Measurements from ENCODE around the gene SMARCC1.
"Not testable (repeated sequence)": the region's sequence is repeated elsewhere in the genome, so short reads cannot be mapped to it uniquely, and the experiment has no call there.

SMARCC1 gene

GRCh38 chr3:47781685-47782445, at the start of gene SMARCC1:
Gene SMARCC1 (minus strand): TSS chr3:47781893. CDS start chr3:47781797, 96 bp downstream.
- Histone ChIP-seq H3K4me1 (ENCODE audit: insufficient read depth, low read length) (0 out of 2 replicates have a peak, but pooled peaks cover 6% of the 10 kb centered on the region), H3K9me3 (ENCODE audit: control insufficient read depth, insufficient read depth, low read length) (no peaks in the 10 kb centered on the region), H3K36me3 (ENCODE audit: insufficient read depth, low read length) (0 out of 2 replicates have a peak, but pooled peaks cover 3% of the 10 kb centered on the region), H3K9ac (ENCODE audit: low read depth, low read length) (peak within 1 kb of the TSS; percentile 93)

GRCh38 chr3:47829482-47829881, 47.8 kb upstream of the SMARCC1 start:
- not testable (repeated sequence) for H3K9me3 ChIP-seq (ENCODE audit: control insufficient read depth, insufficient read depth, low read length); H3K9ac ChIP-seq (ENCODE audit: low read depth, low read length); H3K4me1 ChIP-seq (ENCODE audit: insufficient read depth, low read length)
- H3K36me3 ChIP-seq (ENCODE audit: insufficient read depth, low read length) = peaks cover 26% of the 10 kb centered on the region

GRCh38 chr3:47825590-47825989, 43.9 kb upstream of the SMARCC1 start:
- H3K36me3 ChIP-seq (ENCODE audit: insufficient read depth, low read length) = peaks cover 17% of the 10 kb centered on the region
- peak overlapping the region; percentile 95 for H3K9ac ChIP-seq (ENCODE audit: low read depth, low read length)

GRCh38 chr3:47824541-47825473, 43.1 kb upstream of the SMARCC1 start:
- Histone ChIP-seq H3K9ac (ENCODE audit: low read depth, low read length) (peak overlapping the region; percentile 95), H3K4me1 (ENCODE audit: insufficient read depth, low read length) (peaks cover 6% of the 10 kb centered on the region; the same call in 1 of the 2 replicates), H3K36me3 (ENCODE audit: insufficient read depth, low read length) (peaks cover 17% of the 10 kb centered on the region), H3K9me3 (ENCODE audit: control insufficient read depth, insufficient read depth, low read length) (no peaks in the 10 kb centered on the region)

More at GRCh38 chr3:47825590-47825989, 43.9 kb upstream of the SMARCC1 start:
- Histone ChIP-seq H3K4me1 (ENCODE audit: insufficient read depth, low read length) (peaks cover 6% of the 10 kb centered on the region; the same call in 1 of the 2 replicates), H3K9me3 (ENCODE audit: control insufficient read depth, insufficient read depth, low read length) (no peaks in the 10 kb centered on the region)

GRCh38 chr3:47817609-47818008, 35.9 kb upstream of the SMARCC1 start:
- Histone ChIP-seq H3K36me3 (ENCODE audit: insufficient read depth, low read length) (no peaks in the 10 kb centered on the region; the same call in 1 of the 2 replicates), H3K4me1 (ENCODE audit: insufficient read depth, low read length) (no peaks in the 10 kb centered on the region), H3K9me3 (ENCODE audit: control insufficient read depth, insufficient read depth, low read length) (no peaks in the 10 kb centered on the region), H3K9ac (ENCODE audit: low read depth, low read length) (no peak overlapping the region)

- Histone ChIP-seq H3K4me1 (ENCODE audit: insufficient read depth, low read length) (no peaks in the 10 kb centered on the region), H3K36me3 (ENCODE audit: insufficient read depth, low read length) (peaks cover 12% of the 10 kb centered on the region), H3K9ac (ENCODE audit: low read depth, low read length) (no peak overlapping the region), H3K9me3 (ENCODE audit: control insufficient read depth, insufficient read depth, low read length) (no peaks in the 10 kb centered on the region)
These were observed 32.0 kb upstream of the SMARCC1 start for GRCh38 chr3:47813551-47814177.

GRCh38 chr3:47804577-47804976, 22.9 kb upstream of the SMARCC1 start:
- H3K9ac ChIP-seq (ENCODE audit: low read depth, low read length) = no peak overlapping the region
- H3K9me3 ChIP-seq (ENCODE audit: control insufficient read depth, insufficient read depth, low read length) = no peaks in the 10 kb centered on the region
- H3K36me3 ChIP-seq (ENCODE audit: insufficient read depth, low read length) = peaks cover 2% of the 10 kb centered on the region; the same call in 1 of the 2 replicates
- no peaks in the 10 kb centered on the region for H3K4me1 ChIP-seq (ENCODE audit: insufficient read depth, low read length)

- H3K9me3 ChIP-seq (ENCODE audit: control insufficient read depth, insufficient read depth, low read length) = no peaks in the 10 kb centered on the region
- H3K36me3 ChIP-seq (ENCODE audit: insufficient read depth, low read length) = no peaks in the 10 kb centered on the region
- H3K4me1 ChIP-seq (ENCODE audit: insufficient read depth, low read length) = no peaks in the 10 kb centered on the region
- peak overlapping the region; percentile 88 for H3K9ac ChIP-seq (ENCODE audit: low read depth, low read length)
These were observed 21.9 kb upstream of the SMARCC1 start for GRCh38 chr3:47803480-47804025.

GRCh38 chr3:47802734-47803479, 21.2 kb upstream of the SMARCC1 start, which contains the start of gene DHX30:
Gene DHX30 (plus strand): TSS chr3:47803138. CDS start chr3:47810684, 7,546 bp downstream.
- no peaks in the 10 kb centered on the region for H3K4me1 ChIP-seq (ENCODE audit: insufficient read depth, low read length)
- peak within 1 kb of the TSS; percentile 88 for H3K9ac ChIP-seq (ENCODE audit: low read depth, low read length)
- H3K36me3 ChIP-seq (ENCODE audit: insufficient read depth, low read length) = no peaks in the 10 kb centered on the region
- no peaks in the 10 kb centered on the region for H3K9me3 ChIP-seq (ENCODE audit: control insufficient read depth, insufficient read depth, low read length)

- Histone ChIP-seq H3K36me3 (ENCODE audit: insufficient read depth, low read length) (no peaks in the 10 kb centered on the region), H3K9me3 (ENCODE audit: control insufficient read depth, insufficient read depth, low read length) (no peaks in the 10 kb centered on the region), H3K9ac (ENCODE audit: low read depth, low read length) (no peak overlapping the region), H3K4me1 (ENCODE audit: insufficient read depth, low read length) (0 out of 2 replicates have a peak, but pooled peaks cover 4% of the 10 kb centered on the region)
These were observed 18.0 kb upstream of the SMARCC1 start for GRCh38 chr3:47799733-47800132.

- Histone ChIP-seq H3K36me3 (ENCODE audit: insufficient read depth, low read length) (no peaks in the 10 kb centered on the region), H3K4me1 (ENCODE audit: insufficient read depth, low read length) (0 out of 2 replicates have a peak, but pooled peaks cover 4% of the 10 kb centered on the region), H3K9ac (ENCODE audit: low read depth, low read length) (no peak overlapping the region), H3K9me3 (ENCODE audit: control insufficient read depth, insufficient read depth, low read length) (no peaks in the 10 kb centered on the region)
These were observed 12.9 kb upstream of the SMARCC1 start for GRCh38 chr3:47794544-47794943.

- Histone ChIP-seq H3K4me1 (ENCODE audit: insufficient read depth, low read length) (0 out of 2 replicates have a peak, but pooled peaks cover 4% of the 10 kb centered on the region), H3K36me3 (ENCODE audit: insufficient read depth, low read length) (no peaks in the 10 kb centered on the region), H3K9ac (ENCODE audit: low read depth, low read length) (no peak overlapping the region), H3K9me3 (ENCODE audit: control insufficient read depth, insufficient read depth, low read length) (no peaks in the 10 kb centered on the region)
These were observed 11.0 kb upstream of the SMARCC1 start for GRCh38 chr3:47792699-47793098.

- H3K9me3 ChIP-seq (ENCODE audit: control insufficient read depth, insufficient read depth, low read length) = no peaks in the 10 kb centered on the region
- no peak overlapping the region for H3K9ac ChIP-seq (ENCODE audit: low read depth, low read length)
- H3K4me1 ChIP-seq (ENCODE audit: insufficient read depth, low read length) = no peaks in the 10 kb centered on the region
- H3K36me3 ChIP-seq (ENCODE audit: insufficient read depth, low read length) = no peaks in the 10 kb centered on the region
These were observed 9.6 kb upstream of the SMARCC1 start for GRCh38 chr3:47791193-47791855.
